GM18505 (cell line): ENCODE results near the gene APOD.
"Not testable (repeated sequence)": the region's sequence is repeated elsewhere in the genome, so short reads cannot be mapped to it uniquely, and the experiment has no call there.

Source experiments
- ATAC-seq: cut with Tn5 transposase; IDR thresholded peaks from one replicate; pipeline ENCODE4 v1.9.1; 2021; ENCODE audit not compliant: unreplicated experiment
- POLR2A ChIP-seq: IDR thresholded peaks from 4 replicates; pipeline ENCODE4 v1.6.1; 2011; ENCODE audit warnings: borderline replicate concordance; ENCODE audit not compliant: insufficient read depth, insufficient read length; ENCODE audit errors: extremely low read depth

The APOD gene

GRCh38 chr3:195583831-195584542, at the start of gene APOD:
Gene APOD (minus strand): TSS chr3:195583940. CDS start chr3:195579461, 4,479 bp downstream.
- TF ChIP-seq POLR2A = no peak
- no peak for ATAC-seq

GRCh38 chr3:195633351-195633750, 49.6 kb upstream of the APOD start:
- not testable (repeated sequence) for ATAC-seq

- ATAC-seq = not testable (repeated sequence)
Measured at GRCh38 chr3:195632501-195633185, 48.9 kb upstream of the APOD start.

GRCh38 chr3:195632046-195632445, 48.3 kb upstream of the APOD start:
- not testable (repeated sequence) for ATAC-seq

- not testable (repeated sequence) for ATAC-seq
Measured at GRCh38 chr3:195630938-195631495, 47.3 kb upstream of the APOD start.

GRCh38 chr3:195630086-195630917, 46.6 kb upstream of the APOD start:
- not testable (repeated sequence) for ATAC-seq

GRCh38 chr3:195629682-195630081, 45.9 kb upstream of the APOD start:
- not testable (repeated sequence) for ATAC-seq

GRCh38 chr3:195628386-195628920, 44.7 kb upstream of the APOD start:
- not testable (repeated sequence) for ATAC-seq

GRCh38 chr3:195627515-195628385, 44.0 kb upstream of the APOD start:
- not testable (repeated sequence) for ATAC-seq

- ATAC-seq = peak; percentile 85
Measured at GRCh38 chr3:195624603-195625560, 41.1 kb upstream of the APOD start.

- ATAC-seq = not testable (repeated sequence)
Measured at GRCh38 chr3:195624171-195624570, 40.4 kb upstream of the APOD start.

GRCh38 chr3:195623217-195623965, 39.7 kb upstream of the APOD start:
- ATAC-seq = not testable (repeated sequence)

GRCh38 chr3:195622523-195623170, 38.9 kb upstream of the APOD start:
- ATAC-seq = not testable (repeated sequence)

GRCh38 chr3:195622012-195622411, 38.3 kb upstream of the APOD start:
- ATAC-seq = not testable (repeated sequence)

GRCh38 chr3:195621095-195621494, 37.4 kb upstream of the APOD start:
- ATAC-seq = not testable (repeated sequence)

GRCh38 chr3:195620476-195620875, 36.7 kb upstream of the APOD start:
- ATAC-seq = not testable (repeated sequence)
